PC-3 (cell line): ENCODE results near the gene ABCB4. TPM values are rescaled to one million over a fixed set of nuclear protein-coding genes. Genes with fewer than 3 reads are reported as not detected.
A peak's percentile ranks its signal among the peaks of the same experiment; 100 is the strongest.

Experiments used
- ATAC-seq: fragments of 200-7000 bp; cut with Tn5 transposase; 2 replicates; pipeline ENCODE4 v1.9.1; 2020; ENCODE audit warnings: mild to moderate bottlenecking, moderate library complexity
- BruUV-seq: library from RNA; stranded (reverse); fragments of 400-500 nt; replicated peaks from 2 replicates; lab custom pipeline; 2021; lab: Mats Ljungman, UMichigan
- CTCF ChIA-PET: fragments of 300-600 bp; sonication (Branson Sonifier 250); formaldehyde crosslinking; loops from one replicate; lab custom pipeline; 2022; ENCODE audit warnings: antibody characterized with exemption; lab: Charles Lee
- POLR2A ChIA-PET: fragments of 300-600 bp; sonication (Branson Sonifier 250); formaldehyde crosslinking; loops from one replicate; lab custom pipeline; 2022; ENCODE audit warnings: antibody characterized with exemption; ENCODE audit not compliant: unreplicated experiment; lab: Charles Lee
- DNase-seq: peaks from one replicate; pipeline ENCODE4 v3.0.0-alpha.2; 2015
- H2AFZ ChIP-seq: fragments of 300-600 bp; sonication (generic); 2 replicates; pipeline ENCODE4 v1.6.0; 2016; ENCODE audit warnings: antibody characterized with exemption, low read length
- H3F3A ChIP-seq: fragments of 300-600 bp; sonication (generic); one replicate; pipeline ENCODE4 v1.6.0; 2017; ENCODE audit warnings: antibody characterized with exemption, low read length, control low read depth, mild to moderate bottlenecking; ENCODE audit not compliant: unreplicated experiment
- H3K27ac ChIP-seq: fragments of 300-600 bp; sonication (generic); 2 replicates; pipeline ENCODE4 v1.5.1; 2016; ENCODE audit warnings: mild to moderate bottlenecking, low read length
- H3K27me3 ChIP-seq: fragments of 300-600 bp; sonication (generic); 2 replicates; pipeline ENCODE4 v1.6.1; 2016; ENCODE audit warnings: low read length, mixed read lengths
- H3K36me3 ChIP-seq: fragments of 300-600 bp; sonication (generic); 2 replicates; pipeline ENCODE4 v1.6.1; 2016; ENCODE audit warnings: low read depth, mixed run types, low read length, mixed read lengths
- H3K4me1 ChIP-seq: fragments of 300-600 bp; sonication (generic); 2 replicates; pipeline ENCODE4 v1.5.1; 2016; ENCODE audit warnings: low read length; ENCODE audit not compliant: insufficient read depth
- H3K4me2 ChIP-seq: fragments of 300-600 bp; sonication (generic); 2 replicates; pipeline ENCODE4 v1.6.0; 2016; ENCODE audit warnings: low read length
- H3K4me3 ChIP-seq: fragments of 300-600 bp; sonication (generic); 2 replicates; pipeline ENCODE4 v1.5.1; 2016; ENCODE audit warnings: mild to moderate bottlenecking, low read length, mixed read lengths
- H3K79me2 ChIP-seq: fragments of 300-600 bp; sonication (generic); 2 replicates; pipeline ENCODE4 v1.6.1; 2017; ENCODE audit warnings: low read length, mixed read lengths
- H3K9ac ChIP-seq: fragments of 300-600 bp; sonication (generic); 2 replicates; pipeline ENCODE4 v1.6.0; 2016; ENCODE audit warnings: mild to moderate bottlenecking, low read length
- H3K9me2 ChIP-seq: fragments of 300-600 bp; sonication (generic); replicated peaks from 2 replicates; pipeline ENCODE4 v1.6.1; 2016; ENCODE audit warnings: mixed run types, low read length, mixed read lengths
- H3K9me3 ChIP-seq: fragments of 300-600 bp; sonication (generic); 2 replicates; pipeline ENCODE4 v1.6.1; 2016; ENCODE audit warnings: low read length, mixed read lengths
- H4K20me1 ChIP-seq: fragments of 300-600 bp; sonication (generic); 2 replicates; pipeline ENCODE4 v1.6.1; 2016; ENCODE audit warnings: low read length, mixed read lengths
- EZH2 ChIP-seq: fragments of 300-600 bp; sonication (generic); IDR thresholded peaks from one replicate; pipeline ENCODE4 v1.6.1; 2017; ENCODE audit warnings: antibody characterized with exemption, mild to moderate bottlenecking, low read length; ENCODE audit not compliant: unreplicated experiment
- EZH2phosphoT487 ChIP-seq: fragments of 300-600 bp; sonication (generic); IDR thresholded peaks from 2 replicates; pipeline ENCODE4 v1.6.1; 2018; ENCODE audit warnings: mild to moderate bottlenecking, antibody characterized with exemption, low read length, borderline replicate concordance
- intact Hi-C: fragments of 100-400 bp; cut with micrococcal nuclease; formaldehyde crosslinking; loops from 2 replicates; pipeline ENCODE4 v1.9.0; 2023
- total RNA-seq: library from RNA; depleted of rRNA; stranded (reverse); fragments of >200 nt; gene quantifications from 2 replicates; pipeline ENCODE4 v1.2.3, GENCODE V29; 2014
- TF ChIP-seq, protein P1 (sequence below): fragments of 300-600 bp; sonication (generic); conservative IDR thresholded peaks from 2 replicates; pipeline ENCODE4 v1.5.1; 2017; ENCODE audit warnings: antibody characterized with exemption, low read depth, mild to moderate bottlenecking, low read length

ABCB4 gene
- total RNA-seq, 1 experiment from 2014 or later, result not detected

DNA sequence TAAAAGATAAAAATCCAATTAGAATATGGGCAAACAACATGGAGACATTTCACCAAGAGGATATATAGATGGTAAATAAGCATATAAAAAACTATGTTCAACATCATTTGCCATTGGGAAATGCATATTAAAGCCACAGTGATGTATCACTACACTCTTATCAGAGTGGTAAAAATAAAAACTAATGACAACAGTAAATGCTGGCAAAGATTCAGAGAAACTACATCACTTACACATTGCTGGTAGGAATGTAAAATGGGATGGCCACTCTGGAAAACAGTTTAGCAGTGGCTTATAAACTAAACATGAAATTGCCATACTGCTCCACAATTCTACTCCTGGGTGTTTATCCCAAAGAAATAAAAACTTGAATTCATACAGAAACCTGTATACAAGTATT is 70.8 kb downstream of the ABCB4 start:
- Histone ChIP-seq H3K36me3 (no peaks in the 10 kb centered on the region), H3K9me2 (no peaks in the 10 kb centered on the region), H3K4me1 (peaks cover 5% of the 10 kb centered on the region), H3K27me3 (no peaks in the 10 kb centered on the region), H3K9me3 (no peaks in the 10 kb centered on the region), H3K27ac (no peak overlapping the region), H3K4me3 (no peak overlapping the region), H2AFZ (no peak overlapping the region), H4K20me1 (no peaks in the 10 kb centered on the region), H3F3A (no peaks in the 10 kb centered on the region), H3K4me2 (no peak overlapping the region), H3K79me2 (no peaks in the 10 kb centered on the region), H3K9ac (no peak overlapping the region)
- ATAC-seq, result no peak
- no TSS peak for BruUV-seq
- intact Hi-C loops, result no loop called here
- ChIA-PET CTCF (no interaction called here), POLR2A (no interaction called here)
- TF ChIP-seq EZH2phosphoT487 (no peak), EZH2 (no peak)
- TF ChIP-seq, protein P1, sequence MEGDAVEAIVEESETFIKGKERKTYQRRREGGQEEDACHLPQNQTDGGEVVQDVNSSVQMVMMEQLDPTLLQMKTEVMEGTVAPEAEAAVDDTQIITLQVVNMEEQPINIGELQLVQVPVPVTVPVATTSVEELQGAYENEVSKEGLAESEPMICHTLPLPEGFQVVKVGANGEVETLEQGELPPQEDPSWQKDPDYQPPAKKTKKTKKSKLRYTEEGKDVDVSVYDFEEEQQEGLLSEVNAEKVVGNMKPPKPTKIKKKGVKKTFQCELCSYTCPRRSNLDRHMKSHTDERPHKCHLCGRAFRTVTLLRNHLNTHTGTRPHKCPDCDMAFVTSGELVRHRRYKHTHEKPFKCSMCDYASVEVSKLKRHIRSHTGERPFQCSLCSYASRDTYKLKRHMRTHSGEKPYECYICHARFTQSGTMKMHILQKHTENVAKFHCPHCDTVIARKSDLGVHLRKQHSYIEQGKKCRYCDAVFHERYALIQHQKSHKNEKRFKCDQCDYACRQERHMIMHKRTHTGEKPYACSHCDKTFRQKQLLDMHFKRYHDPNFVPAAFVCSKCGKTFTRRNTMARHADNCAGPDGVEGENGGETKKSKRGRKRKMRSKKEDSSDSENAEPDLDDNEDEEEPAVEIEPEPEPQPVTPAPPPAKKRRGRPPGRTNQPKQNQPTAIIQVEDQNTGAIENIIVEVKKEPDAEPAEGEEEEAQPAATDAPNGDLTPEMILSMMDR, result no peak
- DNase-seq, result no peak

DNA sequence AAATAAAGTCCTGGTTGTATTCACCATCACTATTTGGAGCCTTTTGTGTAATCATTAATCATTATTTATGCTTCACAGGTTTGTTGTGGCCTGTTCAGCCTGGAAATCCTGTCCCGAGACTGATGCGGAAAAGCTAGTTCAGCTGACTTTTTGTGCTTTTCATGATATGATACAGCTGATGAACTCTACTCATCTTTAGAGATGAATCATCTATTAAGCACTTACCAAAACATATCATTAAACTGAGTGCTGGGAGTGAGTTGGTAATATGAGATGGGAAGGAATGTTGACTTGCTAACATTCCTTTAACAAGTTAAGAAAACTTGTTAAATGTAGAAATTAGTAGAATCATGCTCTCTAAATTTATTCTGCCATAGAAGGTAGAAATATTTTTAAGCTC is 77.0 kb downstream of the ABCB4 start:
- intact Hi-C loops, result loop anchor here (1.0 to 2.0 kb wide), 4 partner anchors 16 to 82 kb away; partner anchors contain the start of gene CROT

More for the DNA sequence above, 77.0 kb downstream of the ABCB4 start:
- Histone ChIP-seq H3K9me2 (no peaks in the 10 kb centered on the region), H3F3A (no peaks in the 10 kb centered on the region), H3K4me1 (peaks cover 29% of the 10 kb centered on the region), H3K27ac (no peak overlapping the region), H3K4me2 (peak overlapping the region; percentile 54), H4K20me1 (no peaks in the 10 kb centered on the region), H3K36me3 (no peaks in the 10 kb centered on the region), H3K9ac (no peak overlapping the region), H2AFZ (no peak overlapping the region), H3K4me3 (no peak overlapping the region), H3K27me3 (no peaks in the 10 kb centered on the region), H3K9me3 (no peaks in the 10 kb centered on the region), H3K79me2 (no peaks in the 10 kb centered on the region)
- ATAC-seq (peak; percentile 87), DNase-seq (peak; percentile 73)
- CTCF ChIA-PET, result interaction anchor here (0.5 to 0.6 kb wide), 2 partner anchors 68 to 181 kb away, joined by 3 read pairs; no protein-coding TSS in a partner anchor
- POLR2A ChIA-PET, result interaction anchor here (0.6 kb wide), 1 partner anchor 431 kb away, joined by 3 read pairs; no protein-coding TSS in a partner anchor
- TF ChIP-seq, protein P1, result no peak
- no peak for TF ChIP-seq EZH2
- TF ChIP-seq EZH2phosphoT487, result no peak
- BruUV-seq, result no TSS peak
